Measurements from ENCODE around the gene MATN1. TPM values are rescaled to one million over a fixed set of nuclear protein-coding genes. Genes with fewer than 3 reads are reported as not detected.

The MATN1 gene
- total RNA-seq, 6 experiments from 2014 or later = 0.06 TPM; not detected in 5

GRCh38 chr1:30765556-30766434 is 42.4 kb upstream of the MATN1 start:
- Mint-ChIP-seq H3K36me3 (ENCODE audit: low read depth) (no peaks in the 10 kb centered on the region), H3K27ac (no peak overlapping the region), H3K9me3 (no peaks in the 10 kb centered on the region), H3K4me1 (ENCODE audit: low read depth) (peaks cover 15% of the 10 kb centered on the region), H3K4me3 (no peak overlapping the region), H3K27me3 (ENCODE audit: insufficient read depth) (peaks cover 3% of the 10 kb centered on the region)
- no peak for DNase-seq
- TF ChIP-seq, protein P1, sequence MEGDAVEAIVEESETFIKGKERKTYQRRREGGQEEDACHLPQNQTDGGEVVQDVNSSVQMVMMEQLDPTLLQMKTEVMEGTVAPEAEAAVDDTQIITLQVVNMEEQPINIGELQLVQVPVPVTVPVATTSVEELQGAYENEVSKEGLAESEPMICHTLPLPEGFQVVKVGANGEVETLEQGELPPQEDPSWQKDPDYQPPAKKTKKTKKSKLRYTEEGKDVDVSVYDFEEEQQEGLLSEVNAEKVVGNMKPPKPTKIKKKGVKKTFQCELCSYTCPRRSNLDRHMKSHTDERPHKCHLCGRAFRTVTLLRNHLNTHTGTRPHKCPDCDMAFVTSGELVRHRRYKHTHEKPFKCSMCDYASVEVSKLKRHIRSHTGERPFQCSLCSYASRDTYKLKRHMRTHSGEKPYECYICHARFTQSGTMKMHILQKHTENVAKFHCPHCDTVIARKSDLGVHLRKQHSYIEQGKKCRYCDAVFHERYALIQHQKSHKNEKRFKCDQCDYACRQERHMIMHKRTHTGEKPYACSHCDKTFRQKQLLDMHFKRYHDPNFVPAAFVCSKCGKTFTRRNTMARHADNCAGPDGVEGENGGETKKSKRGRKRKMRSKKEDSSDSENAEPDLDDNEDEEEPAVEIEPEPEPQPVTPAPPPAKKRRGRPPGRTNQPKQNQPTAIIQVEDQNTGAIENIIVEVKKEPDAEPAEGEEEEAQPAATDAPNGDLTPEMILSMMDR (IDR thresholded peaks at IDR 0.05) = no peak

- TF ChIP-seq, protein P1 (IDR thresholded peaks at IDR 0.05) = no peak
- no peak overlapping the region for H3K4me3 Mint-ChIP-seq
- H3K4me1 Mint-ChIP-seq (ENCODE audit: low read depth) = peaks cover 15% of the 10 kb centered on the region
- no peak for DNase-seq
- H3K9me3 Mint-ChIP-seq = no peaks in the 10 kb centered on the region
- H3K36me3 Mint-ChIP-seq (ENCODE audit: low read depth) = no peaks in the 10 kb centered on the region; the same call in 1 of the 2 replicates
- H3K27ac Mint-ChIP-seq = no peak overlapping the region
- peaks cover 6% of the 10 kb centered on the region for H3K27me3 Mint-ChIP-seq (ENCODE audit: insufficient read depth)
Observed at GRCh38 chr1:30764939-30765555, 41.7 kb upstream of the MATN1 start.

GRCh38 chr1:30764396-30764795 is 41.0 kb upstream of the MATN1 start:
- H3K9me3 Mint-ChIP-seq = no peaks in the 10 kb centered on the region
- H3K4me1 Mint-ChIP-seq (ENCODE audit: low read depth) = peaks cover 15% of the 10 kb centered on the region
- TF ChIP-seq, protein P1 (IDR thresholded peaks at IDR 0.05) = no peak
- H3K4me3 Mint-ChIP-seq = no peak overlapping the region
- no peak for DNase-seq
- H3K36me3 Mint-ChIP-seq (ENCODE audit: low read depth) = no peaks in the 10 kb centered on the region; the same call in 1 of the 2 replicates
- no peak overlapping the region for H3K27ac Mint-ChIP-seq
- peaks cover 8% of the 10 kb centered on the region for H3K27me3 Mint-ChIP-seq (ENCODE audit: insufficient read depth)

DNA sequence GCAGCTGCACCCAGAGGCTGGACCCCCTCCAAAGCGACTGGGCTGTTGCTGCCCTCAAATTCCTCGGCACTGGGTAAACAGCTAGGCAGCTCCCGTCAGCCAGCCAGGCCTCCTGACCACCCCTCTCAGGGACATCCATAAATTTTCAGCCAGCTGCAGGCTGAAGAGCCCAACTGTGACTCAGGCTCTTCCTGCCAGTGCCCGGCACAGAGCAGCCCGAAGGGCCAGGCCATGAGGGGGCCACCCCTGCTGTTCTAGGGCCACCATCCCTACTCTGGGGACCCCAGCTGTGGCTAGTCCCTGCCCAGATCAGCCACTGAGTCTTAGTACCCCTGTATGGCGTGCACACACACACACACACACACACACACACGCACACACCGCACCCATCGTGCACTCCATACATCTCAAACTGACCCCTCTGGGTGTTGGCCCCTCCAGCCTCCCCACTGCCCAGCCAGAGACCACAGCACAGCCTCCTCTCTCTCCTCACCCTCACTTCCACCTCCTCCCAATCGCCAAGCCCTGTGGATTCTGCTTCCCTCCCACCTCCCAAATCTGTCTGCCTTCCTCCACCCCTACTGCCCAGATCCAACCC is 40.4 kb upstream of the MATN1 start:
- Mint-ChIP-seq H3K27me3 (ENCODE audit: insufficient read depth) (peaks cover 12% of the 10 kb centered on the region), H3K4me3 (no peak overlapping the region), H3K4me1 (ENCODE audit: low read depth) (peaks cover 15% of the 10 kb centered on the region), H3K36me3 (ENCODE audit: low read depth) (no peaks in the 10 kb centered on the region; the same call in 1 of the 2 replicates), H3K27ac (peak overlapping the region; percentile 31; the same call in 1 of the 2 replicates), H3K9me3 (no peaks in the 10 kb centered on the region)
- TF ChIP-seq, protein P1 (IDR thresholded peaks at IDR 0.05) = no peak
- DNase-seq = peak; percentile 30

GRCh38 chr1:30762930-30763650 is 39.7 kb upstream of the MATN1 start:
- Mint-ChIP-seq H3K27me3 (ENCODE audit: insufficient read depth) (peaks cover 12% of the 10 kb centered on the region), H3K36me3 (ENCODE audit: low read depth) (no peaks in the 10 kb centered on the region; the same call in 1 of the 2 replicates), H3K27ac (peak overlapping the region; percentile 31; the same call in 1 of the 2 replicates), H3K4me1 (ENCODE audit: low read depth) (peaks cover 15% of the 10 kb centered on the region), H3K9me3 (no peaks in the 10 kb centered on the region), H3K4me3 (no peak overlapping the region)
- TF ChIP-seq, protein P1 (IDR thresholded peaks at IDR 0.05) = no peak
- DNase-seq = no peak

Measured in HFFc6 (cell line).